ENCODE results near the gene KIF16B.
"Not testable (repeated sequence)": the region's sequence is repeated elsewhere in the genome, so short reads cannot be mapped to it uniquely, and the experiment has no call there.

KIF16B gene

GRCh38 chr20:16440686-16441085 is 132.6 kb downstream of the KIF16B start:
- Histone ChIP-seq H3K4me2 (ENCODE audit: low read length) (no peak overlapping the region), H3K4me3 (ENCODE audit: low read depth, low read length) (no peak overlapping the region), H3K36me3 (ENCODE audit: control insufficient read depth, insufficient read depth, low read length) (no peaks in the 10 kb centered on the region), H3K9me3 (ENCODE audit: control insufficient read depth, low read length) (no peaks in the 10 kb centered on the region), H3K27ac (no peak overlapping the region), H2AFZ (no peak overlapping the region), H3K27me3 (ENCODE audit: control insufficient read depth, insufficient read depth, low read length) (no peaks in the 10 kb centered on the region), H3K79me2 (peaks cover 21% of the 10 kb centered on the region), H3K4me1 (peaks cover 7% of the 10 kb centered on the region), H3K9ac (no peak overlapping the region)
- no peak for TF ChIP-seq CTCF (IDR thresholded peaks at IDR 0.05)

GRCh38 chr20:16439540-16439939 is 133.7 kb downstream of the KIF16B start:
- H3K4me3 ChIP-seq (ENCODE audit: low read depth, low read length); H3K27ac ChIP-seq; H3K9me3 ChIP-seq (ENCODE audit: control insufficient read depth, low read length); H3K27me3 ChIP-seq (ENCODE audit: control insufficient read depth, insufficient read depth, low read length); H3K4me2 ChIP-seq (ENCODE audit: low read length); H3K36me3 ChIP-seq (ENCODE audit: control insufficient read depth, insufficient read depth, low read length); H3K9ac ChIP-seq; H2AFZ ChIP-seq; H3K4me1 ChIP-seq: not testable (repeated sequence)
- peaks cover 16% of the 10 kb centered on the region for H3K79me2 ChIP-seq

GRCh38 chr20:16438100-16438499 is 135.1 kb downstream of the KIF16B start:
- no peaks in the 10 kb centered on the region for H3K36me3 ChIP-seq (ENCODE audit: control insufficient read depth, insufficient read depth, low read length)
- H3K4me2 ChIP-seq (ENCODE audit: low read length) = no peak overlapping the region
- H3K27me3 ChIP-seq (ENCODE audit: control insufficient read depth, insufficient read depth, low read length) = no peaks in the 10 kb centered on the region
- H3K9ac ChIP-seq = no peak overlapping the region
- H3K79me2 ChIP-seq = peaks cover 19% of the 10 kb centered on the region
- H3K4me3 ChIP-seq (ENCODE audit: low read depth, low read length) = no peak overlapping the region
- no peaks in the 10 kb centered on the region for H3K9me3 ChIP-seq (ENCODE audit: control insufficient read depth, low read length)
- no peak overlapping the region for H2AFZ ChIP-seq
- H3K4me1 ChIP-seq = peaks cover 2% of the 10 kb centered on the region
- no peak overlapping the region for H3K27ac ChIP-seq
- no peak for TF ChIP-seq CTCF (IDR thresholded peaks at IDR 0.05)

- peaks cover 16% of the 10 kb centered on the region for H3K79me2 ChIP-seq
- no peaks in the 10 kb centered on the region for H3K9me3 ChIP-seq (ENCODE audit: control insufficient read depth, low read length)
- TF ChIP-seq CTCF (IDR thresholded peaks at IDR 0.05) = no peak
- H3K36me3 ChIP-seq (ENCODE audit: control insufficient read depth, insufficient read depth, low read length) = no peaks in the 10 kb centered on the region
- H2AFZ ChIP-seq = no peak overlapping the region
- H3K4me3 ChIP-seq (ENCODE audit: low read depth, low read length) = no peak overlapping the region
- no peaks in the 10 kb centered on the region for H3K27me3 ChIP-seq (ENCODE audit: control insufficient read depth, insufficient read depth, low read length)
- H3K9ac ChIP-seq = no peak overlapping the region
- H3K4me2 ChIP-seq (ENCODE audit: low read length) = no peak overlapping the region
- peaks cover 2% of the 10 kb centered on the region for H3K4me1 ChIP-seq
- H3K27ac ChIP-seq = no peak overlapping the region
Observed at GRCh38 chr20:16437387-16437996, 135.8 kb downstream of the KIF16B start.

GRCh38 chr20:16434062-16434664 is 139.1 kb downstream of the KIF16B start:
- Histone ChIP-seq H3K79me2 (peaks cover 9% of the 10 kb centered on the region), H3K4me3 (ENCODE audit: low read depth, low read length) (no peak overlapping the region), H3K9me3 (ENCODE audit: control insufficient read depth, low read length) (no peaks in the 10 kb centered on the region), H2AFZ (no peak overlapping the region), H3K9ac (no peak overlapping the region), H3K4me1 (peaks cover 2% of the 10 kb centered on the region), H3K36me3 (ENCODE audit: control insufficient read depth, insufficient read depth, low read length) (no peaks in the 10 kb centered on the region), H3K27ac (no peak overlapping the region), H3K27me3 (ENCODE audit: control insufficient read depth, insufficient read depth, low read length) (no peaks in the 10 kb centered on the region), H3K4me2 (ENCODE audit: low read length) (no peak overlapping the region)
- peak; percentile 73 for TF ChIP-seq CTCF (IDR thresholded peaks at IDR 0.05)

Data from parathyroid adenoma (tissue), 2 donors.